ENCODE data around the gene COPS3.

Gene COPS3

GRCh38 chr17:17224137-17224536 lies 56.9 kb downstream of the COPS3 start:
- TF ChIP-seq GATA3 (IDR thresholded peaks at IDR 0.05; ENCODE audit: low read depth, low read length) (no peak), GATA2 (IDR thresholded peaks at IDR 0.05; ENCODE audit: low read depth, low read length) (no peak)

- TF ChIP-seq GATA2 (IDR thresholded peaks at IDR 0.05; ENCODE audit: low read depth, low read length) (no peak), GATA3 (IDR thresholded peaks at IDR 0.05; ENCODE audit: low read depth, low read length) (no peak)
These were observed 57.3 kb downstream of the COPS3 start for GRCh38 chr17:17223736-17224135.

- TF ChIP-seq GATA2 (IDR thresholded peaks at IDR 0.05; ENCODE audit: low read depth, low read length) (no peak), GATA3 (IDR thresholded peaks at IDR 0.05; ENCODE audit: low read depth, low read length) (no peak)
These were observed 59.7 kb downstream of the COPS3 start for GRCh38 chr17:17221329-17221728.

- TF ChIP-seq GATA3 (IDR thresholded peaks at IDR 0.05; ENCODE audit: low read depth, low read length) = no peak
These were observed 60.5 kb downstream of the COPS3 start for GRCh38 chr17:17220529-17220928.

- TF ChIP-seq GATA2 (IDR thresholded peaks at IDR 0.05; ENCODE audit: low read depth, low read length) = no peak
- TF ChIP-seq GATA3 (IDR thresholded peaks at IDR 0.05; ENCODE audit: low read depth, low read length) = no peak
These were observed 63.1 kb downstream of the COPS3 start for GRCh38 chr17:17217995-17218394.

GRCh38 chr17:17216776-17217175 lies 64.3 kb downstream of the COPS3 start:
- TF ChIP-seq GATA2 (IDR thresholded peaks at IDR 0.05; ENCODE audit: low read depth, low read length) (no peak), GATA3 (IDR thresholded peaks at IDR 0.05; ENCODE audit: low read depth, low read length) (no peak)

- TF ChIP-seq GATA2 (IDR thresholded peaks at IDR 0.05; ENCODE audit: low read depth, low read length) = no peak
- TF ChIP-seq GATA3 (IDR thresholded peaks at IDR 0.05; ENCODE audit: low read depth, low read length) = no peak
These were observed 64.8 kb downstream of the COPS3 start for GRCh38 chr17:17216236-17216635.

- no peak for TF ChIP-seq GATA2 (IDR thresholded peaks at IDR 0.05; ENCODE audit: low read depth, low read length)
- TF ChIP-seq GATA3 (IDR thresholded peaks at IDR 0.05; ENCODE audit: low read depth, low read length) = no peak
These were observed 65.5 kb downstream of the COPS3 start for GRCh38 chr17:17215575-17215974.

- TF ChIP-seq GATA2 (IDR thresholded peaks at IDR 0.05; ENCODE audit: low read depth, low read length) (no peak), GATA3 (IDR thresholded peaks at IDR 0.05; ENCODE audit: low read depth, low read length) (no peak)
These were observed 66.2 kb downstream of the COPS3 start for GRCh38 chr17:17214646-17215436.

GRCh38 chr17:17213775-17214174 lies 67.3 kb downstream of the COPS3 start:
- TF ChIP-seq GATA3 (IDR thresholded peaks at IDR 0.05; ENCODE audit: low read depth, low read length) (no peak), GATA2 (IDR thresholded peaks at IDR 0.05; ENCODE audit: low read depth, low read length) (no peak)

- no peak for TF ChIP-seq GATA2 (IDR thresholded peaks at IDR 0.05; ENCODE audit: low read depth, low read length)
- no peak for TF ChIP-seq GATA3 (IDR thresholded peaks at IDR 0.05; ENCODE audit: low read depth, low read length)
These were observed 73.0 kb downstream of the COPS3 start for GRCh38 chr17:17207998-17208397.

- TF ChIP-seq GATA2 (IDR thresholded peaks at IDR 0.05; ENCODE audit: low read depth, low read length) = no peak
- TF ChIP-seq GATA3 (IDR thresholded peaks at IDR 0.05; ENCODE audit: low read depth, low read length) = no peak
These were observed 74.1 kb downstream of the COPS3 start for GRCh38 chr17:17206913-17207335.

- no peak for TF ChIP-seq GATA2 (IDR thresholded peaks at IDR 0.05; ENCODE audit: low read depth, low read length)
- no peak for TF ChIP-seq GATA3 (IDR thresholded peaks at IDR 0.05; ENCODE audit: low read depth, low read length)
These were observed 74.7 kb downstream of the COPS3 start, which contains the start of gene PLD6 for GRCh38 chr17:17206124-17206912. PLD6 (minus strand) TSS chr17:17206333; CDS start chr17:17206286, 47 bp downstream.

- TF ChIP-seq GATA3 (IDR thresholded peaks at IDR 0.05; ENCODE audit: low read depth, low read length) = no peak
- no peak for TF ChIP-seq GATA2 (IDR thresholded peaks at IDR 0.05; ENCODE audit: low read depth, low read length)
These were observed 75.5 kb downstream of the COPS3 start for GRCh38 chr17:17205368-17206123.
